Measurements from ENCODE around the gene RPS19. TPM values are rescaled to one million over a fixed set of nuclear protein-coding genes. Genes with fewer than 3 reads are reported as not detected.

The RPS19 gene
- total and polyA plus RNA-seq, 7 donors = 593 to 2,236 (median 962) TPM

- no peak for DNase-seq
These were observed 38.2 kb downstream of the RPS19 start for GRCh38 chr19:41898235-41898634.

GRCh38 chr19:41901707-41902360, 41.8 kb downstream of the RPS19 start:
- ATAC-seq (no peak), DNase-seq (no peak)
- Histone ChIP-seq H3K4me3 (no peak overlapping the region), H3K27me3 (ENCODE audit: insufficient read depth in 3 of 3, low read length in 2 of 3) (no peaks in the 10 kb centered on the region), H3K27ac (no peak overlapping the region), H3K4me1 (no peaks in the 10 kb centered on the region), H3K9me3 (no peaks in the 10 kb centered on the region), H3K36me3 (ENCODE audit: insufficient read depth in 1 of 2, low read depth in 1 of 2) (peaks cover 7 to 90% of the 10 kb centered on the region in 2 donors)
- intact Hi-C loops (cut with DNase I) = no loop called here
- no peak for TF ChIP-seq CTCF (IDR thresholded peaks at IDR 0.05)
- WGBS, 3 donors = 93 to 95% (median 94%) methylated on average over 20 to 21 of the region's 21 CpGs

More at GRCh38 chr19:41898235-41898634, 38.2 kb downstream of the RPS19 start:
- Histone ChIP-seq H3K27ac (no peak overlapping the region), H3K4me1 (no peaks in the 10 kb centered on the region), H3K27me3 (ENCODE audit: insufficient read depth in 3 of 3, low read length in 2 of 3) (no peaks in the 10 kb centered on the region), H3K4me3 (no peak overlapping the region), H3K9me3 (no peaks in the 10 kb centered on the region), H3K36me3 (ENCODE audit: insufficient read depth in 1 of 2, low read depth in 1 of 2) (peaks cover 9 to 75% of the 10 kb centered on the region in 2 donors)
- no peak for ATAC-seq
- no peak for TF ChIP-seq CTCF (IDR thresholded peaks at IDR 0.05)
- intact Hi-C loops (cut with DNase I) = no loop called here
- WGBS, 3 donors = 91 to 94% (median 92%) methylated on average over 15 of the region's 15 CpGs

- no peak for TF ChIP-seq CTCF (IDR thresholded peaks at IDR 0.05)
- Histone ChIP-seq H3K36me3 (ENCODE audit: insufficient read depth in 1 of 2, low read depth in 1 of 2) (peaks cover 7 to 96% of the 10 kb centered on the region in 2 donors), H3K9me3 (no peaks in the 10 kb centered on the region), H3K27me3 (ENCODE audit: insufficient read depth in 3 of 3, low read length in 2 of 3) (no peaks in the 10 kb centered on the region), H3K4me3 (no peak overlapping the region), H3K4me1 (no peaks in the 10 kb centered on the region), H3K27ac (no peak overlapping the region)
- 93 to 96% (median 95%) methylated on average over 17 of the region's 17 CpGs for WGBS, 3 donors
- no peak for ATAC-seq
- no peak for DNase-seq
- intact Hi-C loops (cut with DNase I) = no loop called here
These were observed 42.5 kb downstream of the RPS19 start for GRCh38 chr19:41902594-41902993.

GRCh38 chr19:41903193-41903953, 43.3 kb downstream of the RPS19 start:
- Histone ChIP-seq H3K9me3 (no peaks in the 10 kb centered on the region), H3K27me3 (ENCODE audit: insufficient read depth in 3 of 3, low read length in 2 of 3) (no peaks in the 10 kb centered on the region), H3K4me1 (no peaks in the 10 kb centered on the region), H3K36me3 (ENCODE audit: insufficient read depth in 1 of 2, low read depth in 1 of 2) (peaks cover 5 to 89% of the 10 kb centered on the region in 2 donors), H3K4me3 (no peak overlapping the region), H3K27ac (no peak overlapping the region)
- ATAC-seq = no peak
- TF ChIP-seq CTCF (IDR thresholded peaks at IDR 0.05) = no peak
- no peak for DNase-seq
- intact Hi-C loops (cut with DNase I) = no loop called here
- 74 to 80% (median 79%) methylated on average over 19 of the region's 19 CpGs for whole genome bisulfite sequencing, 3 donors
